Activated gamma-delta T cell (primary cell): ENCODE results near the gene SALL1.

Experiments
- DNase-seq: peaks from one replicate; lab custom pipeline; 2025; lab: John Stamatoyannopoulos, UW
- total RNA-seq, 2 donors: gene quantifications; one replicate each; lab custom pipeline; 2026; lab: John Stamatoyannopoulos, UW

The SALL1 gene
- total RNA-seq = 0 to 0.04 reads per million in 2 donors

- no peak for DNase-seq
Measured at GRCh38 chr16:51150888-51151320, at the start of gene SALL1. TSS of gene SALL1 (minus strand) at chr16:51151270. CDS start at chr16:51151241, 29 bp downstream.

GRCh38 chr16:51200793-51201192 lies 49.7 kb upstream of the SALL1 start:
- no peak for DNase-seq

- DNase-seq = no peak
Measured at GRCh38 chr16:51197953-51198748, 47.1 kb upstream of the SALL1 start.

GRCh38 chr16:51193879-51194278 lies 42.8 kb upstream of the SALL1 start:
- DNase-seq = no peak

GRCh38 chr16:51184702-51185433 lies 33.8 kb upstream of the SALL1 start:
- DNase-seq = no peak

GRCh38 chr16:51181503-51181811 lies 30.4 kb upstream of the SALL1 start:
- no peak for DNase-seq

GRCh38 chr16:51180719-51181502 lies 29.8 kb upstream of the SALL1 start:
- DNase-seq = no peak

GRCh38 chr16:51175081-51175480 lies 24.0 kb upstream of the SALL1 start:
- no peak for DNase-seq

GRCh38 chr16:51172368-51172767 lies 21.3 kb upstream of the SALL1 start:
- no peak for DNase-seq

GRCh38 chr16:51168755-51169154 lies 17.7 kb upstream of the SALL1 start:
- DNase-seq = no peak

- DNase-seq = no peak
Measured at GRCh38 chr16:51167170-51167895, 16.3 kb upstream of the SALL1 start.

GRCh38 chr16:51166541-51166940 lies 15.5 kb upstream of the SALL1 start:
- DNase-seq = no peak

GRCh38 chr16:51166091-51166490 lies 15.0 kb upstream of the SALL1 start:
- DNase-seq = no peak

- DNase-seq = no peak
Measured at GRCh38 chr16:51165043-51165442, 14.0 kb upstream of the SALL1 start.

GRCh38 chr16:51164574-51164973 lies 13.5 kb upstream of the SALL1 start:
- no peak for DNase-seq

- DNase-seq = no peak
Measured at GRCh38 chr16:51163894-51164566, 13.0 kb upstream of the SALL1 start.

GRCh38 chr16:51163366-51163765 lies 12.3 kb upstream of the SALL1 start:
- DNase-seq = no peak

GRCh38 chr16:51161440-51162195 lies 10.5 kb upstream of the SALL1 start:
- no peak for DNase-seq

GRCh38 chr16:51159865-51160264 lies 8.8 kb upstream of the SALL1 start:
- no peak for DNase-seq

- no peak for DNase-seq
Measured at GRCh38 chr16:51159296-51159695, 8.2 kb upstream of the SALL1 start.

GRCh38 chr16:51157698-51158097 lies 6.6 kb upstream of the SALL1 start:
- no peak for DNase-seq
